MCF 10A (cell line): ENCODE data around the gene ABHD16B. TPM values are rescaled to one million over a fixed set of nuclear protein-coding genes. Genes with fewer than 3 reads are reported as not detected.

ENCODE experiments used
- BruUV-seq: library from RNA; stranded (reverse); fragments of 400-500 nt; replicated peaks from 2 replicates; lab custom pipeline; 2021; lab: Mats Ljungman, UMichigan
- CTCF ChIA-PET: fragments of 300-600 bp; sonication (Branson Sonifier 250); formaldehyde crosslinking; extraction: SDS; loops from one replicate; lab custom pipeline; 2021; ENCODE audit warnings: antibody characterized with exemption, inconsistent platforms; lab: Yijun Ruan, JAX
- POLR2A ChIA-PET: fragments of 300-600, 350-650 bp; sonication (Branson Sonifier 250); formaldehyde crosslinking; extraction: SDS; loops from one replicate; lab custom pipeline; 2020; ENCODE audit warnings: antibody characterized with exemption, inconsistent platforms; lab: Yijun Ruan, JAX
- DNase-seq: peaks from one replicate; pipeline ENCODE4 v3.0.0-alpha.2; 2018; ENCODE audit not compliant: unreplicated experiment
- H3K27ac Mint-ChIP-seq: one replicate; pipeline ENCODE4 v1.8.0; 2022; ENCODE audit warnings: mild to moderate bottlenecking, low read depth, mixed read lengths; ENCODE audit not compliant: unreplicated experiment
- H3K27me3 Mint-ChIP-seq: one replicate; pipeline ENCODE4 v1.8.0; 2022; ENCODE audit warnings: mixed read lengths; ENCODE audit not compliant: insufficient read depth, unreplicated experiment
- H3K36me3 Mint-ChIP-seq: one replicate; pipeline ENCODE4 v1.8.0; 2022; ENCODE audit warnings: mild to moderate bottlenecking, moderate library complexity, mixed read lengths; ENCODE audit not compliant: insufficient read depth, unreplicated experiment
- H3K4me1 Mint-ChIP-seq: one replicate; pipeline ENCODE4 v1.8.0; 2022; ENCODE audit warnings: mixed read lengths; ENCODE audit not compliant: insufficient read depth, unreplicated experiment
- H3K4me3 Mint-ChIP-seq: one replicate; pipeline ENCODE4 v1.8.0; 2022; ENCODE audit warnings: mild to moderate bottlenecking, moderate library complexity, mixed read lengths; ENCODE audit not compliant: unreplicated experiment
- H3K9me3 Mint-ChIP-seq: one replicate; pipeline ENCODE4 v1.8.0; 2022; ENCODE audit warnings: mixed read lengths; ENCODE audit not compliant: unreplicated experiment
- CTCF ChIP-seq: fragments of 200-600 bp; IDR thresholded peaks from one replicate; pipeline ENCODE4 v1.8.0; 2022; ENCODE audit warnings: antibody characterized with exemption, mild to moderate bottlenecking; ENCODE audit not compliant: unreplicated experiment
- intact Hi-C: fragments of 100-400 bp; cut with micrococcal nuclease; formaldehyde crosslinking; loops from 2 replicates; pipeline ENCODE4 v1.14.1; 2022
- total RNA-seq: library from RNA; stranded (reverse); gene quantifications from 2 replicates; pipeline ENCODE4 v1.2.3, GENCODE V29; 2022

ABHD16B gene
- total RNA-seq, 1 experiment from 2014 or later = not detected

DNA sequence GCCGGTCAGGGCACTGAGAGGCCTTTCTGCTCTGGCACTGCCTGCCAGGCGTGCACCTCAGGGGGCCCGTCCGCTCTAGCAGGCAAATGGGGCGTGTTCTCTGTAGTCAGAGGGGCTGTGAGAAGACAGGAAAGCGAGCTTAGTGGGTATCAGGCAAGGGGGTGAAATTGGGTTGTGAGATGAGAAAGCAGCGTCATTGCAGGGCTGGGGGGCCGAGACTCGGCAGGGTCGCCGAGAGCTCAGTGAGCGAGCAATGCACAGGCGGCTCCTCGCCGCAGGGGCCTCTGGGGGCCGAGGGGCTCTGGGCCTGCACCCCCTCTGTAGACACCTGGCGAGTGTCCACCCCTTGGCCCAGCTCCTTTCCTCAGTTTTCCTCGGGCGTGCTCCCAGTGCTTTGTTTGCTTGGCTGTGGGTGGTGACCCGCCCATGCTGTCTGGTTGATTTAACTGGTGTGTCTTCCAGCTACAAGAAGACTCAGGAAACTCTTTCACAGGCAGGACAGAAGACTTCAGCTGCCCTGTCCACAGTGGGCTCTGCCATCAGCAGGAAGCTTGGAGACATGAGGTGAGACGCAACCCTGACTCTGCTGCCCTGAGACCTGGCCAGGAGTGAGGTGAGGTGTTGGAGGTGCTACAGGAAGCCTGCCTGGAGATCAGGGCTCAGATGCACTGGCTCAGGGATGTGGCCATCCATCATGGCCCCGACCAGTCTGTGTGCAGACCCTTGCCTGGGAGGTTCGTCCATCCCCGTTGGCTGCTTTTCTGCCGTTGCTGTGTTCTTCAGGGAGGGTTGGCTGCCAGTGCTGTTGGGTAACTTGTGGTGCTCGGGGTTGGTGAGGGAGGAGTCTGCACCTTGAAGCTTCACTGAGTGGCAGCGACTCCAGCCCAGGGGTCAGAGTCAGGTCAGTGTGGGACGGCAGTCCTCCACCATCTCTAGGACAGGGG is 21.2 kb downstream of the ABHD16B start:
- Mint-ChIP-seq H3K27ac (no peak overlapping the region), H3K9me3 (no peaks in the 10 kb centered on the region), H3K4me3 (no peak overlapping the region), H3K4me1 (peaks cover 16% of the 10 kb centered on the region), H3K36me3 (peaks cover 62% of the 10 kb centered on the region), H3K27me3 (no peaks in the 10 kb centered on the region)
- ChIA-PET CTCF (interaction anchor here (1.0 to 1.2 kb wide), 2 partner anchors 17 to 91 kb away, joined by 3 to 5 read pairs; no protein-coding TSS in a partner anchor), POLR2A (interaction anchor here (1.4 to 5.2 kb wide), 4 partner anchors 9 to 17 kb away, joined by 4 to 42 read pairs (median 6); partner anchors contain the start of gene TPD52L2)
- intact Hi-C loops = no loop called here
- TF ChIP-seq CTCF = no peak
- no TSS peak for BruUV-seq
- no peak for DNase-seq

- no peak for TF ChIP-seq CTCF
- Mint-ChIP-seq H3K9me3 (no peaks in the 10 kb centered on the region), H3K4me3 (no peak overlapping the region), H3K27ac (no peak overlapping the region), H3K27me3 (no peaks in the 10 kb centered on the region), H3K4me1 (peaks cover 16% of the 10 kb centered on the region), H3K36me3 (peaks cover 59% of the 10 kb centered on the region)
- DNase-seq = no peak
- CTCF ChIA-PET = no interaction called here
- POLR2A ChIA-PET = interaction anchor here (1.4 to 5.2 kb wide), 2 partner anchors 9 to 18 kb away, joined by 4 to 42 read pairs; partner anchors contain the start of gene TPD52L2
- BruUV-seq = no TSS peak
- intact Hi-C loops = no loop called here
Observed at GRCh38 chr20:63883201-63883593, 21.9 kb downstream of the ABHD16B start.

- intact Hi-C loops = no loop called here
- TF ChIP-seq CTCF = no peak
- Mint-ChIP-seq H3K27me3 (no peaks in the 10 kb centered on the region), H3K4me1 (peaks cover 25% of the 10 kb centered on the region), H3K27ac (peak overlapping the region; percentile 25), H3K4me3 (peak overlapping the region; percentile 36), H3K36me3 (peaks cover 59% of the 10 kb centered on the region), H3K9me3 (no peaks in the 10 kb centered on the region)
- ChIA-PET POLR2A (interaction anchor here (1.1 to 5.2 kb wide), 6 partner anchors 9 to 21 kb away, joined by 3 to 42 read pairs (median 7); partner anchors contain the start of gene TPD52L2), CTCF (interaction anchor here (0.6 to 0.9 kb wide), 2 partner anchors 19 to 182 kb away, joined by 3 to 5 read pairs; no protein-coding TSS in a partner anchor)
- peak; percentile 57 for DNase-seq
- no TSS peak for BruUV-seq
Observed at GRCh38 chr20:63884506-63885263, 23.4 kb downstream of the ABHD16B start.
